Activated B cell treated with CpG ODN at 0.5 μM for 24 hours (primary cell): ENCODE measurements around the gene TMEM214. TPM values are rescaled to one million over a fixed set of nuclear protein-coding genes. Genes with fewer than 3 reads are reported as not detected.

Experiments used
- ATAC-seq: fragments of 200-7000 bp; cut with Tn5 transposase; one replicate; pipeline ENCODE4 v1.10.0; 2021; ENCODE audit warnings: low read depth, mild to moderate bottlenecking, moderate library complexity
- CTCF ChIA-PET: fragments of 350-600 bp; sonication (Branson Sonifier 250); formaldehyde crosslinking; loops from one replicate; lab custom pipeline; 2021; ENCODE audit warnings: antibody characterized with exemption; lab: Charles Lee
- POLR2A ChIA-PET: fragments of 350-600 bp; sonication (Branson Sonifier 250); formaldehyde crosslinking; loops from one replicate; lab custom pipeline; 2021; ENCODE audit warnings: antibody characterized with exemption; lab: Charles Lee
- DNase-seq: peaks from one replicate; pipeline ENCODE4 v3.0.0; 2022
- H3K27ac Mint-ChIP-seq: one replicate; pipeline ENCODE4 v1.8.0; 2020; ENCODE audit warnings: mixed read lengths
- H3K27me3 Mint-ChIP-seq: one replicate; pipeline ENCODE4 v1.8.0; 2021; ENCODE audit warnings: mixed read lengths
- H3K36me3 Mint-ChIP-seq: one replicate; pipeline ENCODE4 v1.8.0; 2021; ENCODE audit warnings: low read depth, mixed read lengths
- H3K4me1 Mint-ChIP-seq: one replicate; pipeline ENCODE4 v1.8.0; 2021; ENCODE audit warnings: mixed read lengths
- H3K4me3 Mint-ChIP-seq: one replicate; pipeline ENCODE4 v1.8.0; 2020; ENCODE audit warnings: mild to moderate bottlenecking, mixed read lengths
- H3K9me3 Mint-ChIP-seq: one replicate; pipeline ENCODE4 v1.8.0; 2020; ENCODE audit warnings: mixed read lengths
- CTCF ChIP-seq: fragments of 200-600 bp; IDR thresholded peaks from one replicate; pipeline ENCODE4 v1.8.0; 2022; ENCODE audit warnings: antibody characterized with exemption, mild to moderate bottlenecking
- intact Hi-C: fragments of 100-400 bp; cut with micrococcal nuclease; formaldehyde crosslinking; loops from one replicate; pipeline ENCODE4 v1.15.1; 2024
- total RNA-seq: library from RNA; stranded (reverse); gene quantifications from 2 replicates; pipeline ENCODE4 v1.2.3, GENCODE V29; 2022

TMEM214 gene
- total RNA-seq, 1 donor from 2014 or later = 92.1 TPM

DNA sequence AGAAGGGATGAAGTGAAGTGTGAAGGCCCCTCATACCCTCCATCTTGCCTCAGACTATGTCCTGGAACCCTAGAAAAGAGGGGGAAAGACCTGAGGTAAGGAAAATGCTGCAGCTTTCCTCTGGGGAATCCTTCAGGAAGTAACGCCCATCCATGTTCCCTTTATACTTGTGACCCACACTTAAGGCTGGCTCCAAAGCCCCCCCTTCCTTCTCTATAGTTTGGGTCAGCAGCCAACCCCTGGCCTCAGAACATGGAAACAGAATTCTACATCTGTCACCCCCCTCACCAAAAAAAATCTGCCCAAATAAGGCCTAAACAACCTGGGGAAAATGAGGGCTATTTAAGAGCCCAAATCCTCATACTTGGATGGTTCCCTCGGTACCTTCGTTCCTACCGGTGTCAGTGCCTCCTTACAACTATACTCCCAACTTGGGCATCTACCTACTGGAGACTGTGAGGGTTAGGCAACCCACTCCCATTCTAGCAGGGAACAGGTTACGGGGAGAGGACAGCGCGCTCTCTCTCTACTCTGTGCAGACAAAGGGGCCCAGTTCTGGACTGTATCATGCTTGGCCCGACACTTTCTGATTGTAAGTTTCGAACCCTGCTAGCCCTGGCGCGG is 38.0 kb downstream of the TMEM214 start:
- ATAC-seq = peak; percentile 3

DNA sequence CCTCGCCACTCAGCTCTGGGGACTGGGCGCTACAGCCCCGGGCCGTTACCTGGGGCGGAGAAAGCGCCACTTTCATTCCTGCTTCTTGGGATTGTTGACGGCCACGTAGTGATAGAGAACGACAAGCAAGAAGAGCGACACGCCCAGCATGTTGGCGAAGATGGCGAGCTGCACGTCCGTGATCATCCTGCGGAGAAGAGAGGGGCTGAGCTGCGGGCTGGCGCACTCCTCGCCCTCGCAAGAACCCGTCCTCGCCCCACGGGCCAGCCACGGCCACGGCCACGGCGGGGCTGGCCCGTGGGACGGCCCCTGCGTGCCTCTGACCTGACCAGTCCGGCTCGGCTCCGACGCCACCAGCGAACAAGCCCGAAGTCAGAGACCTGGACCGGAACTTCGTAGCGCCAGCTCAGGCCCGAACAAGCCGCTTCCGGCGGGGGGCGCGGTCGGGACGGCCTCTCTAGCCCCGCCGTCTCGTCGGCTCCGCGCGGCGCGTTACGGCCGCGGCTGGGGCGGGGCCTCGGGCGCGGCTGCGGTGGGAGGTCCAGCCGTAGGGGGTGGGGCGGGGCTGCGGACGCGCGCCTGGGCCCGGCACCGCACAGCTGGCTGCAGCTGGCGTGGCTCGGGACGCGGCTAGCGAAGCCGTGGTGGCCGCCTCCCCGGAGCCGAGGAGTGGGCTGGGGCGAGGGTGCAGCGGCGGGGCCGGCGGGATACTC is 38.7 kb downstream of the TMEM214 start, which contains the start of gene OST4:
TSS of gene OST4 (minus strand) at position 378 of the 713 bp plus-strand sequence.
- Mint-ChIP-seq H3K36me3 (peaks cover 36% of the 10 kb centered on the region), H3K4me1 (peaks cover 67% of the 10 kb centered on the region), H3K9me3 (no peaks in the 10 kb centered on the region), H3K4me3 (peak within 1 kb of the TSS; percentile 97), H3K27ac (peak within 1 kb of the TSS; percentile 90), H3K27me3 (no peaks in the 10 kb centered on the region)
- no peak for TF ChIP-seq CTCF
- POLR2A ChIA-PET = interaction anchor here (0.7 to 13.9 kb wide), 18 partner anchors 11 to 557 kb away, joined by 3 to 204 read pairs (median 4); partner anchors contain the start of genes AGBL5, ATRAID, CCDC121 and GPN1
- DNase-seq (peak; percentile 92), ATAC-seq (peak; percentile 96)
- CTCF ChIA-PET = interaction anchor here (0.9 to 2.4 kb wide), 3 partner anchors 10 to 30 kb away, joined by 3 to 16 read pairs (median 12); partner anchors contain the start of gene AGBL5
- intact Hi-C loops = loop anchor here (1.0 to 2.0 kb wide), 6 partner anchors 10 to 557 kb away; partner anchors contain the start of genes CCDC121, GPN1, KHK and PREB

More for the DNA sequence above, 38.0 kb downstream of the TMEM214 start:
- Mint-ChIP-seq H3K27me3 (no peaks in the 10 kb centered on the region), H3K9me3 (no peaks in the 10 kb centered on the region), H3K4me1 (peaks cover 62% of the 10 kb centered on the region), H3K36me3 (peaks cover 41% of the 10 kb centered on the region), H3K4me3 (peak overlapping the region; percentile 97), H3K27ac (peak overlapping the region; percentile 90)
- no peak for DNase-seq
- CTCF ChIA-PET = interaction anchor here (1.2 to 2.4 kb wide), 2 partner anchors 11 to 20 kb away, joined by 12 to 16 read pairs; partner anchors contain the start of gene AGBL5
- POLR2A ChIA-PET = interaction anchor here (0.7 to 13.9 kb wide), 15 partner anchors 10 to 558 kb away, joined by 3 to 204 read pairs (median 4); partner anchors contain the start of genes AGBL5, ATRAID, CCDC121 and GPN1
- intact Hi-C loops = loop anchor here (1.0 to 2.0 kb wide), 6 partner anchors 11 to 558 kb away; partner anchors contain the start of genes CCDC121, GPN1, KHK and PREB
- no peak for TF ChIP-seq CTCF

DNA sequence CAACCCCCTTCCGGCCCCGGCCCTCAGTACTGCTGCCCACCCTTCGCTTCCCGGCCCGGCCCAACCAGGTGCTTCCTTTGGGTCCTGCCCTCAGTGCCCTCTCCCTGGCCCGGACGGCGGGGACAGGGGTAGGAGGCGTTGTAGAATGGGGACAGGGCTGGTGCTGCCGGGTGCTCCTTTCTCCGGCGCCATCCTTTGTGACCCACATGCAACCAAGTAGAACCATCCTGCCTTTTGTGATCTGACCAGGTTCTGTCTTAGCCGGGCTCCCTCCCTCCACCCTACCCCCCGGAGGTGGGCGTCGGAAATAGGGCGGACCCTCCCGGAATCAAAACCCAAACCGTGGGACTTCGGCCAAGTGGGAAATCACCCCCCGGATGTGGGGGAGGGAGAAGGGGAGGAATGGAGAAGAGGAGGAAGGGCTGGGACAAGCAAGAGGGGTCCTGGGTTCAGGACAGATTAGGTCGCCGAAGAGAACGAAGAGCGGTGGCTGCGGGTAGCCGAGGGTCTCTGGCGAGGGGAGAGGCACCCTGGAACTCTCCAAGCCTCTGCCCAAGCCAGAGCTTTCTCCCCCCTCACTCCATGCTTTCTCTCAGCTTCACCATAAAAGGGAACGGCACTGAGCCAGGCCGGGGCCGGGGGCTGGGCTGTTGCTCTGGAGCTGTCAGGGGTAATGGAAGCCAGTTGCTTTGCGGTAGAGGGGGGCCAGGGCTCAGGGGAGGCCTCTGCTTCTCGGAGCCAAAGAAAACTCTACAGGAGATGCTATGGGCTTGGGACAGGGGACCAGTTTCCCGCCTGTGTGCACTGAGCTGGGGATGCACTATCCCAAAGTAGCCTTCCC is 39.4 kb downstream of the TMEM214 start:
- no peaks in the 10 kb centered on the region for H3K27me3 Mint-ChIP-seq
- no peaks in the 10 kb centered on the region for H3K9me3 Mint-ChIP-seq
- H3K36me3 Mint-ChIP-seq = peaks cover 33% of the 10 kb centered on the region
- H3K27ac Mint-ChIP-seq = peak overlapping the region; percentile 53
- DNase-seq = no peak
- ChIA-PET POLR2A (interaction anchor here (0.8 to 13.9 kb wide), 17 partner anchors 9 to 557 kb away, joined by 3 to 204 read pairs (median 4); partner anchors contain the start of genes AGBL5, ATRAID, CCDC121 and GPN1), CTCF (interaction anchor here (0.9 to 2.4 kb wide), 4 partner anchors 9 to 39 kb away, joined by 3 to 16 read pairs (median 8); partner anchors contain the start of genes AGBL5 and TMEM214)
- intact Hi-C loops = loop anchor here (1.0 to 2.0 kb wide), 6 partner anchors 9 to 557 kb away; partner anchors contain the start of genes CCDC121, GPN1, KHK and PREB
- peaks cover 70% of the 10 kb centered on the region for H3K4me1 Mint-ChIP-seq
- no peak for ATAC-seq
- peak overlapping the region; percentile 77 for H3K4me3 Mint-ChIP-seq
- TF ChIP-seq CTCF = no peak

GRCh38 chr2:27072920-27073319 is 40.2 kb downstream of the TMEM214 start:
- Mint-ChIP-seq H3K27ac (peak overlapping the region; percentile 35), H3K4me1 (peaks cover 75% of the 10 kb centered on the region), H3K27me3 (no peaks in the 10 kb centered on the region), H3K9me3 (no peaks in the 10 kb centered on the region), H3K4me3 (peak overlapping the region; percentile 77), H3K36me3 (peaks cover 27% of the 10 kb centered on the region)
- CTCF ChIA-PET = interaction anchor here (1.2 to 2.4 kb wide), 2 partner anchors 9 to 40 kb away, joined by 3 to 16 read pairs; partner anchors contain the start of gene TMEM214
- POLR2A ChIA-PET = interaction anchor here (0.8 to 13.9 kb wide), 7 partner anchors 8 to 298 kb away, joined by 3 to 204 read pairs (median 4); partner anchors contain the start of genes AGBL5, ATRAID, KHK and SLC5A6
- no peak for TF ChIP-seq CTCF
- no peak for DNase-seq
- intact Hi-C loops = no loop called here
- no peak for ATAC-seq
